ENCODE data around the gene ABHD2. TPM values are rescaled to one million over a fixed set of nuclear protein-coding genes. Genes with fewer than 3 reads are reported as not detected.
A peak's percentile ranks its signal among the peaks of the same experiment; 100 is the strongest.

Gene ABHD2
- polyA plus RNA-seq, 4 donors, result 6.7 to 33.6 (median 18.8) TPM

DNA sequence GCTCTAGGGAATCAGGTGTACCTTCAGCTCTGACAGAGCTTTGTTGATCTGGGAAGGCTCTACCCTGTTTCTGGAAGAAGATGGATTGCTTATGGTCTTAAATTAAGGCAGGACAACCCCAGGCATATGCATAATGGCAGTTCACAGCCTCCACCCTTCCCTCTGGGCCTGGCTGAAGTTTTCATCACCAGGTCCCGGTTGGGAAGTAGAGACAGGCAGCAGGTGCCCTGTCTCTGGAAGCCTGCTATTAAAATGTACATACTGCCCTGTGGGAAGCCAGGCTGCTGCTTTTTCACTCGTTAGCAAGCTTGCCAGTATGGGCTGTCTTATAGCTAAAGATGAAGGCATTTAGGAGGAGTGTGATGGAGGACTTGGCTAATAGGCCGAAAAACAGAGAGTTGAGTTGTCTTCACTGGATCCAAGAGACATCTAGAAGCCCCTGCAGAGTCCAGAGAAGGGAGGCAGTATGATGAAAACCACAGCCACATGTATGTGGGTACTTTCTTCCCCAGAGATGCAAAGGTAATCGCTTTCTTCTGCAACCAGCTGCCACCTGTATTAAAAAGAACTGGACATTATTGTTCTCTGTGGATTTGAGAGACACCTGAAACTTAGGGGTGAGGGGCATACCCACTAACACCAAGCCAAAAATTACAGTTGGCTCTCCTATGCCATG, 34.4 kb downstream of the ABHD2 start:
- Histone ChIP-seq H3K36me3 (ENCODE audit: control insufficient read depth in 3 of 3, insufficient read depth in 2 of 3, low read depth in 1 of 3, low read length in 3 of 3) (peaks cover 8 to 29% (median 9%) of the 10 kb centered on the region in 3 donors), H3K4me1 (ENCODE audit: control insufficient read depth in 3 of 3, insufficient read depth in 2 of 3, low read depth in 1 of 3, low read length in 2 of 3) (peaks cover 4 to 66% (median 6%) of the 10 kb centered on the region in 3 donors), H3K27ac (ENCODE audit: low read depth in 1 of 3, low read length in 2 of 3) (peak overlapping the region in 1 of 3 donors; percentile 92), H3K27me3 (ENCODE audit: control insufficient read depth in 3 of 3, insufficient read depth in 3 of 3, low read length in 3 of 3) (no peaks in the 10 kb centered on the region), H3K9me3 (ENCODE audit: control insufficient read depth in 2 of 2, insufficient read depth in 1 of 2, low read depth in 1 of 2, low read length in 1 of 2) (no peaks in the 10 kb centered on the region), H3K4me3 (ENCODE audit: low read depth in 1 of 3, low read length in 3 of 3) (no peak overlapping the region)
- 82 to 92% (median 87%) methylated on average over 4 of the region's 4 CpGs for WGBS, 3 donors
- DNase-seq (no peak), FAIRE-seq (no peak)

GRCh38 chr15:89123181-89123525, 34.9 kb downstream of the ABHD2 start:
- H3K4me1 ChIP-seq (ENCODE audit: control insufficient read depth in 3 of 3, insufficient read depth in 2 of 3, low read depth in 1 of 3, low read length in 2 of 3), result peaks cover 4 to 70% (median 4%) of the 10 kb centered on the region in 3 donors
- H3K4me3 ChIP-seq (ENCODE audit: low read depth in 1 of 3, low read length in 3 of 3), result no peak overlapping the region
- H3K9me3 ChIP-seq (ENCODE audit: control insufficient read depth in 2 of 2, insufficient read depth in 1 of 2, low read depth in 1 of 2, low read length in 1 of 2), result no peaks in the 10 kb centered on the region
- H3K27ac ChIP-seq (ENCODE audit: low read depth in 1 of 3, low read length in 2 of 3), result peak overlapping the region in 1 of 3 donors; percentile 92
- peaks cover 8 to 28% (median 9%) of the 10 kb centered on the region in 3 donors for H3K36me3 ChIP-seq (ENCODE audit: control insufficient read depth in 3 of 3, insufficient read depth in 2 of 3, low read depth in 1 of 3, low read length in 3 of 3)
- WGBS, 3 donors, result 87 to 98% (median 92%) methylated on average over 7 of the region's 7 CpGs
- DNase-seq (no peak), FAIRE-seq (no peak)
- H3K27me3 ChIP-seq (ENCODE audit: control insufficient read depth in 3 of 3, insufficient read depth in 3 of 3, low read length in 3 of 3), result no peaks in the 10 kb centered on the region

GRCh38 chr15:89125088-89125826, 37.0 kb downstream of the ABHD2 start:
- Histone ChIP-seq H3K27ac (ENCODE audit: low read depth in 1 of 3, low read length in 2 of 3) (peak overlapping the region in 1 of 3 donors; percentile 81), H3K36me3 (ENCODE audit: control insufficient read depth in 3 of 3, insufficient read depth in 2 of 3, low read depth in 1 of 3, low read length in 3 of 3) (peaks cover 7 to 29% (median 8%) of the 10 kb centered on the region in 3 donors), H3K4me3 (ENCODE audit: low read depth in 1 of 3, low read length in 3 of 3) (no peak overlapping the region), H3K9me3 (ENCODE audit: control insufficient read depth in 2 of 2, insufficient read depth in 1 of 2, low read depth in 1 of 2, low read length in 1 of 2) (no peaks in the 10 kb centered on the region), H3K27me3 (ENCODE audit: control insufficient read depth in 3 of 3, insufficient read depth in 3 of 3, low read length in 3 of 3) (no peaks in the 10 kb centered on the region), H3K4me1 (ENCODE audit: control insufficient read depth in 3 of 3, insufficient read depth in 2 of 3, low read depth in 1 of 3, low read length in 2 of 3) (peaks cover 4 to 69% (median 7%) of the 10 kb centered on the region in 3 donors)
- FAIRE-seq, result no peak
- DNase-seq, result peak in 1 of 2 donors; percentile 79
- 70 to 84% (median 77%) methylated on average over 5 of the region's 5 CpGs for WGBS, 3 donors

DNA sequence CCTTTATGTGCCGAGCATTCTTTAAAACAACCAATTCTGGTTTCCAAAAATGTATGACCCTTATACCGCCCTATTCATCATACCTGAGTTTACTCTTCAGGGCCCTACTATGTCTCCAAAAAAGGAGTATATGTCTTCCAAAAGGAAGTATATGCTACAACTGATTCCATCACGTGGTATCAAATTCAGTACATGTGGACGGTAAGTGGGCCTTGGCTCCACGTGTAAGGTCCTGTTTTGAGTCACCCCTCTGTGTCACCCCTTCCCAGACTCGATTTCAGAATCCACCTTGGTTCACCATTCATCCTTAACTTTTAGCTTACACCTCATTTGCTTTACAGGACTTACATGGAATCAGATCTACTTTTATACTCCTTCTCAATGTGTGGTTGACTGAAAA, 37.8 kb downstream of the ABHD2 start:
- DNase-seq (no peak), FAIRE-seq (no peak)
- H3K9me3 ChIP-seq (ENCODE audit: control insufficient read depth in 2 of 2, insufficient read depth in 1 of 2, low read depth in 1 of 2, low read length in 1 of 2), result no peaks in the 10 kb centered on the region
- H3K27ac ChIP-seq (ENCODE audit: low read depth in 1 of 3, low read length in 2 of 3), result peak overlapping the region in 1 of 3 donors; percentile 81
- 91 to 95% (median 93%) methylated on average over 6 of the region's 6 CpGs for WGBS, 3 donors
- no peak overlapping the region for H3K4me3 ChIP-seq (ENCODE audit: low read depth in 1 of 3, low read length in 3 of 3)
- no peaks in the 10 kb centered on the region for H3K27me3 ChIP-seq (ENCODE audit: control insufficient read depth in 3 of 3, insufficient read depth in 3 of 3, low read length in 3 of 3)
- H3K36me3 ChIP-seq (ENCODE audit: control insufficient read depth in 3 of 3, insufficient read depth in 2 of 3, low read depth in 1 of 3, low read length in 3 of 3), result peaks cover 7 to 35% (median 8%) of the 10 kb centered on the region in 3 donors
- peaks cover 4 to 62% (median 7%) of the 10 kb centered on the region in 3 donors for H3K4me1 ChIP-seq (ENCODE audit: control insufficient read depth in 3 of 3, insufficient read depth in 2 of 3, low read depth in 1 of 3, low read length in 2 of 3)

- DNase-seq (no peak), FAIRE-seq (no peak)
- Histone ChIP-seq H3K4me3 (ENCODE audit: low read depth in 1 of 3, low read length in 3 of 3) (no peak overlapping the region), H3K36me3 (ENCODE audit: control insufficient read depth in 3 of 3, insufficient read depth in 2 of 3, low read depth in 1 of 3, low read length in 3 of 3) (peaks cover 7 to 35% (median 8%) of the 10 kb centered on the region in 3 donors), H3K9me3 (ENCODE audit: control insufficient read depth in 2 of 2, insufficient read depth in 1 of 2, low read depth in 1 of 2, low read length in 1 of 2) (no peaks in the 10 kb centered on the region), H3K4me1 (ENCODE audit: control insufficient read depth in 3 of 3, insufficient read depth in 2 of 3, low read depth in 1 of 3, low read length in 2 of 3) (peaks cover 4 to 50% (median 4%) of the 10 kb centered on the region in 3 donors), H3K27ac (ENCODE audit: low read depth in 1 of 3, low read length in 2 of 3) (peak overlapping the region in 1 of 3 donors; percentile 81), H3K27me3 (ENCODE audit: control insufficient read depth in 3 of 3, insufficient read depth in 3 of 3, low read length in 3 of 3) (no peaks in the 10 kb centered on the region)
- WGBS, 3 donors, result 89 to 93% (median 91%) methylated on average over 3 of the region's 3 CpGs
Observed at GRCh38 chr15:89127054-89127702, 38.9 kb downstream of the ABHD2 start.

- Histone ChIP-seq H3K4me3 (ENCODE audit: low read depth in 1 of 3, low read length in 3 of 3) (no peak overlapping the region), H3K27me3 (ENCODE audit: control insufficient read depth in 3 of 3, insufficient read depth in 3 of 3, low read length in 3 of 3) (no peaks in the 10 kb centered on the region), H3K36me3 (ENCODE audit: control insufficient read depth in 3 of 3, insufficient read depth in 2 of 3, low read depth in 1 of 3, low read length in 3 of 3) (peaks cover 2 to 24% (median 5%) of the 10 kb centered on the region in 3 donors), H3K27ac (ENCODE audit: low read depth in 1 of 3, low read length in 2 of 3) (peak overlapping the region in 2 of 3 donors; percentile 35 to 69), H3K4me1 (ENCODE audit: control insufficient read depth in 3 of 3, insufficient read depth in 2 of 3, low read depth in 1 of 3, low read length in 2 of 3) (peaks cover 4 to 52% (median 8%) of the 10 kb centered on the region in 3 donors), H3K9me3 (ENCODE audit: control insufficient read depth in 2 of 2, insufficient read depth in 1 of 2, low read depth in 1 of 2, low read length in 1 of 2) (no peaks in the 10 kb centered on the region)
- DNase-seq, result no peak
- FAIRE-seq, result no peak
- WGBS, 3 donors, result 78 to 86% (median 80%) methylated on average over 6 of the region's 6 CpGs
Observed at GRCh38 chr15:89128320-89129122, 40.3 kb downstream of the ABHD2 start.

GRCh38 chr15:89129123-89129815, 41.0 kb downstream of the ABHD2 start:
- FAIRE-seq, result no peak
- peak; percentile 61 to 70 for DNase-seq
- WGBS, 3 donors, result 15 to 43% (median 29%) methylated on average over 3 of the region's 3 CpGs
- Histone ChIP-seq H3K36me3 (ENCODE audit: control insufficient read depth in 3 of 3, insufficient read depth in 2 of 3, low read depth in 1 of 3, low read length in 3 of 3) (peaks cover 2 to 21% (median 3%) of the 10 kb centered on the region in 3 donors), H3K27me3 (ENCODE audit: control insufficient read depth in 3 of 3, insufficient read depth in 3 of 3, low read length in 3 of 3) (no peaks in the 10 kb centered on the region), H3K4me1 (ENCODE audit: control insufficient read depth in 3 of 3, insufficient read depth in 2 of 3, low read depth in 1 of 3, low read length in 2 of 3) (peaks cover 4 to 49% (median 8%) of the 10 kb centered on the region in 3 donors), H3K4me3 (ENCODE audit: low read depth in 1 of 3, low read length in 3 of 3) (no peak overlapping the region), H3K9me3 (ENCODE audit: control insufficient read depth in 2 of 2, insufficient read depth in 1 of 2, low read depth in 1 of 2, low read length in 1 of 2) (no peaks in the 10 kb centered on the region), H3K27ac (ENCODE audit: low read depth in 1 of 3, low read length in 2 of 3) (peak overlapping the region; percentile 13 to 69 (median 35))

All from small intestine (tissue), 7 donors.